ENCODE data around the gene COL5A1.
"Not testable (repeated sequence)": the region's sequence is repeated elsewhere in the genome, so short reads cannot be mapped to it uniquely, and the experiment has no call there.

COL5A1 gene

DNA sequence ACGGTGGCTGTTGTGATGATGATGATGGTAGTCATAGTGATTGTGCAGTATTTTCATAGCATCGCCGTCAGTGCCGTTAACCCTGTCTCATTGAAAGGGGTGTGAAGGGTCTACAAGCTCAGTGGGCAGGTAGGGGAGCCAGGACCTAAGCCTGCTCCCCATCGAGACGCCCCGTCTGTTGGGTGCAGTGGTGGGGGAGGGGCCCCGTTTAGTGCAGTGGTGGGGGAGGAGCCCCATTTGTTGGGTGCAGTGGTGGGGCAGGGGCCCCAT lies 68.6 kb downstream of the COL5A1 start:
- DNase-seq, result no peak

GRCh38 chr9:134710901-134711300 lies 69.3 kb downstream of the COL5A1 start:
- DNase-seq (no peak), ATAC-seq (no peak)

More for the DNA sequence above, 68.6 kb downstream of the COL5A1 start:
- no peak for ATAC-seq

- DNase-seq, result no peak
- ATAC-seq, result no peak
Measured at GRCh38 chr9:134712243-134712642, 70.6 kb downstream of the COL5A1 start.

DNA sequence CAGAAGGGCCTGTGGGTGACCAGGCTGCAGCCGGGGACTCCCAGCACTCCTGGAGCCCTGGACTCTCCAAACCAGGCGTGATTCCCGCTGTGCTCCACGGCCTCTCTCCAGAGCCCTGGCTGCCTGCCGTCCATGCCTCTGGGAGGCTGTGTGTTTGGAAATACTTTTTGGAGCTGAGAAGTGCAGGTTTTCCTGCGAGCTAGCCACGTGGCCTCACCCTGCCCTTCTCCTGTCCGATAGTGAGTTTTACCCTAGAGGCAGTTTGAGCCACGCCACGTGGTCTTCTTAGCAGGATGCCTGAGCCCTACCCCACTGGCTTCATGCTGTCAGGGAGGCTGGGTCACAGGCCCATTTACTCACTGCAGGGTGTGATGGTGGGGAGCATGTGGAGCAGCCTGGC lies 71.3 kb downstream of the COL5A1 start:
- no peak for ATAC-seq
- no peak for DNase-seq

DNA sequence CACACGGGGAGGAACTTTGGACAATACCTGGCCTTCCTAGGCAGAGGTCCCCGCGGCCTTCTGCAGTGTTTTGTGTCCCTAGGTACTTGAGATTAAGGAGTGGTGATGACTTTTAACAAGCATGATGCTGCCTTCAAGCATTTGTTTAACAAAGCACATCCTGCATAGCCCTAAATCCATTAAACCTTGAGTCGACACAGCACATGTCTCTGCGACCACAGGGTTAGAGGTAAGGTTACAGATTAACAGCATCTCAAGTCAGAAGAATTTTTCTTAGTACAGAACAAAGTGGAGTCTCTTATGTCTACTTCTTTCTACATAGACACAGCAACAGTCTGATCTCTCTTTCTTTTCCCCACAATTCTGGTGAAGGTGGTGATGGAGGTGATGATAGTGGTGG lies 73.9 kb downstream of the COL5A1 start:
- ATAC-seq, DNase-seq: not testable (repeated sequence)

DNA sequence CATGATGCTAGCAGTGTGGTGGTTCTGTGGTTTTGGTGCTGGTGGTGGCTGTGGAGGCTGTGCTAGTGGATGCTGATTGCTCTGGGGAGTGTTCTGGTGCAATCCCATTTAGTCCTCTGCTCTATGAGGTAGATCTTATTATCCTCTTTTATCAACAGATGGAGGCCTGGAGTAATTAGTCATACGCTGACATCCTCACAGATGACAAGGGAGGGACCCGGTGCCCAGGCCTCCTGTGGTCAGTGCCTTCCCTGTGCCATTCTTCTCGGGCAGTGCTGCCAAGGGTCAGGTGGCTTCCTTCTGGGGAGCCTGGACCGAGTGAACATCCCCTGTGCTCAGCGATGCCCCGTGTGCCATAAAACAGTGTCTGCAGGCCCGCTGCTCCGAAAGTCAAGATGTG lies 74.5 kb downstream of the COL5A1 start:
- DNase-seq (no peak), ATAC-seq (no peak)

DNA sequence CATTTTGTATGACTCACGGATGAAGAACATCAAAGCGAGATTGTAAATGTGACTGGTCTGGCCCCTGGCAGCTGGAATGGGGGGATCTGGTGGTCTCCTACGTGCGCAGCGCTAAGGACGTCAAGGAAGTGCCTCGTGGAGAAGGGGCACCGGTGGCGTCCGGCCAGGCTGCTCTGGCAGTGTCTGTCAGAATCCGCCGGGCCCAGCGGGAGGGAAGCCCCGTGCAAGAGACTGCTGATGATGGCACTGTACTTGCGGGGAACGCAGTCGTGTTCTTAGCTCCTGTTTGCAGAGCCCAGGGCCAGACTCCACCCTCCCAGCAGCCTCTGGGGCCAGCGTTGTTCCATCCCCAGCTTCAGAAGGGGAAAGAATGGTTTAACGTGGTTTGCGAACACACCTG lies 75.5 kb downstream of the COL5A1 start:
- DNase-seq (no peak), ATAC-seq (no peak)

GRCh38 chr9:134717924-134718645 lies 76.5 kb downstream of the COL5A1 start:
- no peak for ATAC-seq
- DNase-seq, result no peak

- ATAC-seq (no peak), DNase-seq (no peak)
Measured at GRCh38 chr9:134719331-134719730, 77.7 kb downstream of the COL5A1 start.

DNA sequence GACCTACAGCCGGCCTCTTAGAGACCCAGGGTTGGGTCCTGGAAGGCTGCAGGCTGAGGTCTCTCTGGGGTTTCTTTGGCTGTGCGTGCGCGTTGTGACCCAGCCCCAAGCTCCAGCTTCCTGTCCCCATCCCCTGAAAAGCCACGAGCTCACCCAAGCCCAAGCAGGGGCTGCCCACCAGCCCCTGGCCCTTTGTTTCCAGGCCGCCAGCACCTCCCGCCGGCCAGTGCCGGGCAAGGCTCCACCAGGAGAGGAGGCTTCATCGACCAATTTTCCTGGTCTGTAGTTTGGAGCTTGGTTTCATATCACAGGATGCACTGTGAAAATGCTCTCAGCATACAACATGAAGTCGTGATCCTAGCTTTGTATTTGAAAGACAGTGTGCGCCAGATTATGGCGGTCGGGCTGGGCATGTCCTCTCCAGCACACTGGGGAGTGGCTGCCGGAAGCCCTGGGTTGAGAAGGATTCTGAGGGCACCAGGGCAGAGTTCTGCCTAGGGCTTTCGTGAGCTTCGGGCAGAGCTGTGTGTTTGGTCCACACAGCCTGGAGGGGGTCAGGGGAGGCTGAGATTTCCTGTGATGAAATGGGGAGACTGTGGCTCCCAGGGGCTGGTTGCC lies 78.6 kb downstream of the COL5A1 start:
- ATAC-seq, result no peak
- DNase-seq, result no peak

- DNase-seq (no peak), ATAC-seq (no peak)
Measured at GRCh38 chr9:134720796-134721195, 79.2 kb downstream of the COL5A1 start.

GRCh38 chr9:134721344-134721743 lies 79.7 kb downstream of the COL5A1 start:
- DNase-seq (no peak), ATAC-seq (no peak)

DNA sequence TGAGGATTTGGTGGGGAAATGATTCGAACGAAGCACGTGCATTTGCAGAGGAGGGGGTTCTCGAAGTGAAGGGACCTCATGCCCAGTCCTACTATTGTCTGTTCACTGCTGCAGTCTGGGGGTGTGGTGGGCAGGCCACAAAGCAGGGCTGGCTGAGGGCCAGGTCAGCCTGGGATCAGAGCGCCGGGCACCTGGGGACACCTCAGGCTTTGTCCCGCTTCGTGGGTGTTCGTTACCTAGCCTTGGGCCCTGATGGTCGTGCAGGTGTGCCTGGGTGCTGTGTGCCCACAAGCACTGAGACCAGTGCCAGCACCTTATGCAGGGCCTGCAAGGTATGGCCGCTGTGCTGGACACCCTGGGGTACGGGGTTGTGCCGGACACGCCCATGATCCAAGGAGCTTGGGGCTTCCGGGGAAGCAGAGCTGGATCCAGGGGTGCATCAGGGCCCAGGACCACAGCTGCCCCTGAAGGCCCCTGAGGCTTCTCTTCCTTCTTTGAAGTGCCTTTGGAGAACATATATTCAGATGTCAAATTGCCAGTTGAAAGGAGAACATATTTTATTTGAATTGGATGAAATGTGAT lies 80.6 kb downstream of the COL5A1 start:
- ATAC-seq (no peak), DNase-seq (no peak)

GRCh38 chr9:134723037-134723436 lies 81.4 kb downstream of the COL5A1 start:
- ATAC-seq, result no peak
- DNase-seq, result no peak

- DNase-seq (no peak), ATAC-seq (no peak)
Measured at GRCh38 chr9:134723491-134724190, 82.0 kb downstream of the COL5A1 start.

GRCh38 chr9:134724202-134724911 lies 82.8 kb downstream of the COL5A1 start:
- DNase-seq (no peak), ATAC-seq (no peak)

- DNase-seq (no peak), ATAC-seq (no peak)
Measured at GRCh38 chr9:134724912-134725604, 83.5 kb downstream of the COL5A1 start.

DNA sequence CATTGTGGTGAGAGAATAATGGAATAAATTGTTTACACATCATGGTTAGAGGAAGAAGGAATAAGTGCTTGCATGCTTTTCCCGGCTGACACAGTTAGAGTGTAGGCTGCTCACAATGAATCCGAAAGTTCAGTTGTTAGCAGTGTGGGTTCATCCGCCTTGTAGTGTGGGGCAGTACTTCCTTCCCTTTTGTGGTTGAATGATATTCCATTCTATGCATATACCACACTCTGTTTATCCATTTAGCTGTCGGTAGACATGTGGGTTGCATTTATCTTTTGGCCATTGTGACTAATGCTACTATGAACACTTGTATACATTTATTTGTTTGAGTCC lies 84.0 kb downstream of the COL5A1 start:
- ATAC-seq, result no peak
- no peak for DNase-seq

DNA sequence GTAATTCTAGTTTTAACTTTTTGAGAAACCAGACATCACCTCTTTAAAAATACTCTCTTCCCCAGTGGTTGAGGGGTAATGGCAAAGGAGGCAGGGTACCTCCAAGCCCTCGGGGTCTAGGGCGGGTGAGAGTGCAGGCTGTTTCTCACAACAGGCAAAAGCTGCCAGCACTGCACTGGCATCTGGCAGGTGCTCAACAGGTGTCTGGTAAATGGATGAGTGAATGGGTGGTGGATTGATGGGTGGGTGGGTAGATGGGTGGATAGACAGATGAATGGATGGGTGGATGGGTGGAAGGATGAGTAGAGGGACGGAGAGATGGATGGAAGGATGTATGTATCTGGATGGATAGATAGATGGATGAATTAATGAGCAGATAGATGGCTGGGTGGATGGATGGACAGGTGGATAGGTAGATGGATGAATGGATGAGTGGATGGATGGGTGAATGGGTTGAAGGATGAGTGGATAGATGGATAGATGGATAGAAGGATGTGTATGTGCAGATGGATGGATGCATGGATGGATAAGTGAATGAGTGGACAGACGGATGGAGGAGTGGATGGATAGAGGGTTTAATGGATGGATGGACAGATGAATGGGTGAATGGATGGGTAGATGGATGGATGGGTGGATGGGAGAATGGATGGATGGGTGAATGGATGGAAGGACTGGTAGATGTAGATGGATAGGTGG lies 84.6 kb downstream of the COL5A1 start:
- no peak for DNase-seq

GRCh38 chr9:134726722-134727034 lies 85.1 kb downstream of the COL5A1 start:
- DNase-seq, result no peak
- ATAC-seq, result no peak

More for the DNA sequence above, 84.6 kb downstream of the COL5A1 start:
- no peak for ATAC-seq

- ATAC-seq, result no peak
- DNase-seq, result no peak
Measured at GRCh38 chr9:134728021-134728795, 86.6 kb downstream of the COL5A1 start.

Measured in stimulated activated naive CD8-positive, alpha-beta T cell treated with anti-CD3 and anti-CD28 coated beads, Interleukin-15, Interleukin-2, amounts not matched to agents 100 U/mL and 50 U/mL, for 24 hours (primary cell).